SK-N-SH treated with all-trans-retinoic acid at 6 μM for 48 hours (cell line): ENCODE data around the gene FAM117A.

Source experiments
- BACH2 ChIP-seq: fragments of 250-450 bp; sonication (Bioruptor Pico); IDR thresholded peaks from 2 replicates; pipeline ENCODE4 v1.9.0; 2021; ENCODE audit warnings: mild to moderate bottlenecking, borderline replicate concordance
- ISL1 ChIP-seq: fragments of 250-450 bp; sonication (Bioruptor Pico); IDR thresholded peaks from 2 replicates; pipeline ENCODE4 v2.1.2; 2022; ENCODE audit warnings: mild to moderate bottlenecking, moderate library complexity
- PPARA ChIP-seq: fragments of 250-450 bp; sonication (Bioruptor Pico); IDR thresholded peaks from 2 replicates; pipeline ENCODE4 v1.5.0; 2020; ENCODE audit warnings: mild to moderate bottlenecking, borderline replicate concordance
- ZFP3 ChIP-seq: fragments of 250-450 bp; sonication (Bioruptor Pico); IDR thresholded peaks from 2 replicates; pipeline ENCODE4 v1.5.0; 2020; ENCODE audit warnings: mild to moderate bottlenecking, moderate library complexity
- ZFP30 ChIP-seq: fragments of 450-650 bp; formaldehyde crosslinking; IDR thresholded peaks from 2 replicates; pipeline ENCODE4 v1.5.0; 2022; ENCODE audit warnings: mild to moderate bottlenecking, moderate library complexity
- TF ChIP-seq, protein P1 (sequence below): fragments of 250-450 bp; sonication (Bioruptor Pico); IDR thresholded peaks from 2 replicates; pipeline ENCODE4 v1.8.0; 2020; ENCODE audit warnings: mild to moderate bottlenecking, moderate library complexity, borderline replicate concordance
- TF ChIP-seq, protein P2 (sequence below): fragments of 250-450 bp; sonication (Bioruptor Pico); IDR thresholded peaks from 2 replicates; pipeline ENCODE4 v1.8.0; 2021; ENCODE audit warnings: low read depth, mild to moderate bottlenecking, moderate library complexity, borderline replicate concordance
- TF ChIP-seq, protein P3 (sequence below): fragments of 250-450 bp; sonication (Bioruptor Pico); IDR thresholded peaks from 2 replicates; pipeline ENCODE4 v1.5.1; 2020; ENCODE audit warnings: low read depth, mild to moderate bottlenecking, moderate library complexity

DNA sequence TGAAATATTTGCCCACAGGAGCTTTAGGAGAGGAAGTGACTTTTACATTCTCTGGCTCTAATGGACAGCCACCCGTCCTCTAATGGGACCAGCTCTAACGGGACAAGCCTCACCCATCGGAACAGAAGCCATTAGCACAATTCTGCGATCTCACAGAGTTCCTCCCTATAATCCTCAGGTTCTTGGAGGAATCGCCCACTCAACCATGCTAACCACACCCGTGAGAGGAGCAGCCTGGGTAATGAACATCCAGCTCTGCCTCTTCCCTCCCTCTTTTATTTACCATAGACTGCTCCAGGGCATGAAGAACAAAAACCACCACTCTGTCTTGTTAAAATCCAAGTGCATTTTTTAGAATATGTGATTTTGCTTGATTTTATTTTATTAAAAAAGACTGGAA, 63.0 kb downstream of the FAM117A start:
- TF ChIP-seq, protein P1, sequence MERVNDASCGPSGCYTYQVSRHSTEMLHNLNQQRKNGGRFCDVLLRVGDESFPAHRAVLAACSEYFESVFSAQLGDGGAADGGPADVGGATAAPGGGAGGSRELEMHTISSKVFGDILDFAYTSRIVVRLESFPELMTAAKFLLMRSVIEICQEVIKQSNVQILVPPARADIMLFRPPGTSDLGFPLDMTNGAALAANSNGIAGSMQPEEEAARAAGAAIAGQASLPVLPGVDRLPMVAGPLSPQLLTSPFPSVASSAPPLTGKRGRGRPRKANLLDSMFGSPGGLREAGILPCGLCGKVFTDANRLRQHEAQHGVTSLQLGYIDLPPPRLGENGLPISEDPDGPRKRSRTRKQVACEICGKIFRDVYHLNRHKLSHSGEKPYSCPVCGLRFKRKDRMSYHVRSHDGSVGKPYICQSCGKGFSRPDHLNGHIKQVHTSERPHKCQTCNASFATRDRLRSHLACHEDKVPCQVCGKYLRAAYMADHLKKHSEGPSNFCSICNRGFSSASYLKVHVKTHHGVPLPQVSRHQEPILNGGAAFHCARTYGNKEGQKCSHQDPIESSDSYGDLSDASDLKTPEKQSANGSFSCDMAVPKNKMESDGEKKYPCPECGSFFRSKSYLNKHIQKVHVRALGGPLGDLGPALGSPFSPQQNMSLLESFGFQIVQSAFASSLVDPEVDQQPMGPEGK (CRISPR knock-in tag): no peak
- TF ChIP-seq ZFP3 (CRISPR knock-in tag) (no peak), ZFP30 (CRISPR knock-in tag) (no peak), ISL1 (no peak), BACH2 (CRISPR knock-in tag) (no peak), PPARA (no peak)
- TF ChIP-seq, protein P2, sequence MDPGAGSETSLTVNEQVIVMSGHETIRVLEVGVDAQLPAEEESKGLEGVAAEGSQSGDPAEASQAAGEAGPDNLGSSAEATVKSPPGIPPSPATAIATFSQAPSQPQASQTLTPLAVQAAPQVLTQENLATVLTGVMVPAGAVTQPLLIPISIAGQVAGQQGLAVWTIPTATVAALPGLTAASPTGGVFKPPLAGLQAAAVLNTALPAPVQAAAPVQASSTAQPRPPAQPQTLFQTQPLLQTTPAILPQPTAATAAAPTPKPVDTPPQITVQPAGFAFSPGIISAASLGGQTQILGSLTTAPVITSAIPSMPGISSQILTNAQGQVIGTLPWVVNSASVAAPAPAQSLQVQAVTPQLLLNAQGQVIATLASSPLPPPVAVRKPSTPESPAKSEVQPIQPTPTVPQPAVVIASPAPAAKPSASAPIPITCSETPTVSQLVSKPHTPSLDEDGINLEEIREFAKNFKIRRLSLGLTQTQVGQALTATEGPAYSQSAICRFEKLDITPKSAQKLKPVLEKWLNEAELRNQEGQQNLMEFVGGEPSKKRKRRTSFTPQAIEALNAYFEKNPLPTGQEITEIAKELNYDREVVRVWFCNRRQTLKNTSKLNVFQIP (CRISPR knock-in tag): no peak
- TF ChIP-seq, protein P3, sequence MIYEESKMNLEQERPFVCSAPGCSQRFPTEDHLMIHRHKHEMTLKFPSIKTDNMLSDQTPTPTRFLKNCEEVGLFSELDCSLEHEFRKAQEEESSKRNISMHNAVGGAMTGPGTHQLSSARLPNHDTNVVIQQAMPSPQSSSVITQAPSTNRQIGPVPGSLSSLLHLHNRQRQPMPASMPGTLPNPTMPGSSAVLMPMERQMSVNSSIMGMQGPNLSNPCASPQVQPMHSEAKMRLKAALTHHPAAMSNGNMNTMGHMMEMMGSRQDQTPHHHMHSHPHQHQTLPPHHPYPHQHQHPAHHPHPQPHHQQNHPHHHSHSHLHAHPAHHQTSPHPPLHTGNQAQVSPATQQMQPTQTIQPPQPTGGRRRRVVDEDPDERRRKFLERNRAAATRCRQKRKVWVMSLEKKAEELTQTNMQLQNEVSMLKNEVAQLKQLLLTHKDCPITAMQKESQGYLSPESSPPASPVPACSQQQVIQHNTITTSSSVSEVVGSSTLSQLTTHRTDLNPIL (CRISPR knock-in tag): no peak
